Lower leg skin (tissue), 4 donors: ENCODE results near the gene ATP5PF. TPM values are rescaled to one million over a fixed set of nuclear protein-coding genes. Genes with fewer than 3 reads are reported as not detected.
"Not testable (repeated sequence)": the region's sequence is repeated elsewhere in the genome, so short reads cannot be mapped to it uniquely, and the experiment has no call there.

ENCODE experiments used
- DNase-seq, 2 donors: peaks; one replicate each; pipeline ENCODE4 v3.0.0-alpha.2; 2019; ENCODE audit warnings: low spot score in 2 of 2
- H3K4me3 ChIP-seq: fragments of 200-600 bp; sonication (generic); 2 replicates; pipeline ENCODE4 v1.5.1; 2017; ENCODE audit warnings: mild to moderate bottlenecking, low read depth; ENCODE audit not compliant: poor library complexity, severe bottlenecking
- CTCF ChIP-seq, 3 donors: fragments of 450-650 bp; IDR thresholded peaks; one replicate each; pipeline ENCODE4 v1.5.1; 2016; ENCODE audit warnings: antibody characterized with exemption in 3 of 3, mild to moderate bottlenecking in 3 of 3, moderate library complexity in 2 of 3
- POLR2A ChIP-seq, 2 donors: fragments of 450-650 bp; IDR thresholded peaks; one replicate each; pipeline ENCODE4 v1.6.1; 2016 to 2017; ENCODE audit warnings: antibody characterized with exemption in 2 of 2, mild to moderate bottlenecking in 1 of 2, moderate library complexity in 1 of 2
- WGBS, 2 donors: methylation state at CpG; one replicate each; pipeline ENCODE4 v1.1.5; 2018; 5-methylcytosine and 5-hydroxymethylcytosine counted together
- intact Hi-C: fragments of 100-400 bp; cut with DNase I; formaldehyde crosslinking; loops from one replicate; pipeline ENCODE4 v1.15.0; 2023; ENCODE audit warnings: low total_unique reads
- total RNA-seq, 4 donors: library from RNA; depleted of rRNA; stranded (reverse); fragments of >200 nt; gene quantifications; one replicate each; pipeline ENCODE4 v1.1.0, GENCODE V29; 2016

Gene ATP5PF
- total RNA-seq, 4 donors from 2014 or later = 28.6 to 55.7 (median 40.5) TPM

GRCh38 chr21:25733859-25734653 is 648 bp downstream of the ATP5PF start:
- peak overlapping the region; percentile 86 for H3K4me3 ChIP-seq
- intact Hi-C loops = no loop called here
- TF ChIP-seq CTCF (IDR thresholded peaks at IDR 0.05) (no peak), POLR2A (IDR thresholded peaks at IDR 0.05) (no peak)
- 3 to 4% methylated on average over 21 to 30 of the region's 30 CpGs for WGBS, 2 donors
- peak in 1 of 2 donors; percentile 20 for DNase-seq

- 77 to 86% methylated on average over 6 of the region's 6 CpGs for WGBS, 2 donors
- DNase-seq = no peak
- intact Hi-C loops = no loop called here
- TF ChIP-seq CTCF (IDR thresholded peaks at IDR 0.05) (no peak), POLR2A (IDR thresholded peaks at IDR 0.05) (no peak)
- H3K4me3 ChIP-seq = no peak overlapping the region
These were observed 2.5 kb downstream of the ATP5PF start for GRCh38 chr21:25732091-25732760.

GRCh38 chr21:25722631-25723030 is 12.1 kb downstream of the ATP5PF start:
- WGBS, 2 donors = 82 to 88% methylated on average over 3 of the region's 3 CpGs

GRCh38 chr21:25721987-25722386 is 12.7 kb downstream of the ATP5PF start:
- no peak for DNase-seq
- TF ChIP-seq POLR2A (IDR thresholded peaks at IDR 0.05) (no peak), CTCF (IDR thresholded peaks at IDR 0.05) (no peak)
- intact Hi-C loops = no loop called here
- no peak overlapping the region for H3K4me3 ChIP-seq
- 97 to 98% methylated on average over 3 of the region's 3 CpGs for WGBS, 2 donors

More at GRCh38 chr21:25722631-25723030, 12.1 kb downstream of the ATP5PF start:
- TF ChIP-seq CTCF (IDR thresholded peaks at IDR 0.05) (no peak), POLR2A (IDR thresholded peaks at IDR 0.05) (no peak)
- intact Hi-C loops = no loop called here
- DNase-seq = no peak
- no peak overlapping the region for H3K4me3 ChIP-seq

GRCh38 chr21:25717491-25718147 is 17.1 kb downstream of the ATP5PF start:
- intact Hi-C loops = no loop called here
- no peak overlapping the region for H3K4me3 ChIP-seq
- DNase-seq = no peak
- WGBS, 2 donors = 81 to 82% methylated on average over 5 of the region's 5 CpGs
- TF ChIP-seq CTCF (IDR thresholded peaks at IDR 0.05) (no peak), POLR2A (IDR thresholded peaks at IDR 0.05) (no peak)

- DNase-seq, H3K4me3 ChIP-seq, intact Hi-C loops: not testable (repeated sequence)
- 96% methylated on average over 10 of the region's 10 CpGs for WGBS, 2 donors
These were observed 20.6 kb downstream of the ATP5PF start for GRCh38 chr21:25714066-25714465.
